DOHH2 (cell line): Measurements from ENCODE around the gene RNF187.

Source experiments
- H3F3A ChIP-seq: fragments of 200-600 bp; sonication (generic), shearing (Covaris generic); 2 replicates; pipeline ENCODE4 v1.6.0; 2016; ENCODE audit warnings: antibody characterized with exemption, mild to moderate bottlenecking; ENCODE audit not compliant: control insufficient read depth, insufficient read depth
- H3K27ac ChIP-seq: fragments of 200-600 bp; sonication (generic); 2 replicates; pipeline ENCODE4 v1.5.1; 2014; ENCODE audit warnings: low read depth, mild to moderate bottlenecking, low read length, moderate library complexity
- H3K27me3 ChIP-seq: fragments of 200-600 bp; sonication (generic); 2 replicates; pipeline ENCODE4 v1.6.1; 2014; ENCODE audit warnings: mild to moderate bottlenecking, low read length, mixed read lengths; ENCODE audit not compliant: control insufficient read depth
- H3K36me3 ChIP-seq: fragments of 200-600 bp; sonication (generic); 2 replicates; pipeline ENCODE4 v1.6.1; 2014; ENCODE audit warnings: mild to moderate bottlenecking, low read length, moderate library complexity, mixed read lengths; ENCODE audit not compliant: control insufficient read depth
- H3K4me1 ChIP-seq: fragments of 200-600 bp; sonication (generic); 2 replicates; pipeline ENCODE4 v1.6.1; 2014; ENCODE audit warnings: mild to moderate bottlenecking, low read length, mixed read lengths; ENCODE audit not compliant: control insufficient read depth
- H3K4me2 ChIP-seq: fragments of 200-600 bp; sonication (generic); 2 replicates; pipeline ENCODE4 v1.6.0; 2014; ENCODE audit warnings: mild to moderate bottlenecking, low read length, moderate library complexity
- H3K4me3 ChIP-seq: fragments of 200-600 bp; sonication (generic); 2 replicates; pipeline ENCODE4 v1.5.1; 2014; ENCODE audit warnings: mild to moderate bottlenecking, low read length, mixed read lengths
- H3K79me2 ChIP-seq: fragments of 200-600 bp; sonication (generic); 2 replicates; pipeline ENCODE4 v1.6.1; 2014; ENCODE audit warnings: mild to moderate bottlenecking, low read length, mixed read lengths; ENCODE audit not compliant: control insufficient read depth
- H3K9me2 ChIP-seq: fragments of 200-600 bp; sonication (generic); replicated peaks from 2 replicates; pipeline ENCODE4 v1.6.1; 2014; ENCODE audit warnings: mild to moderate bottlenecking, low read length, mixed read lengths; ENCODE audit not compliant: control insufficient read depth
- H3K9me3 ChIP-seq: fragments of 200-600 bp; sonication (generic); 2 replicates; pipeline ENCODE4 v1.6.1; 2014; ENCODE audit warnings: antibody characterized with exemption, low read length, mixed read lengths; ENCODE audit not compliant: control insufficient read depth, insufficient read depth
- H4K20me1 ChIP-seq: fragments of 200-600 bp; sonication (generic); 2 replicates; pipeline ENCODE4 v1.6.0; 2014; ENCODE audit warnings: low read depth, mild to moderate bottlenecking, antibody characterized with exemption, low read length, moderate library complexity; ENCODE audit not compliant: control insufficient read depth, insufficient read depth
- CTCF ChIP-seq: fragments of 200-600 bp; sonication (generic); IDR thresholded peaks from one replicate; pipeline ENCODE4 v1.5.1; 2014; ENCODE audit warnings: antibody characterized with exemption, mild to moderate bottlenecking, low read depth, low read length; ENCODE audit not compliant: poor library complexity, severe bottlenecking
- EZH2phosphoT487 ChIP-seq: fragments of 200-600 bp; sonication (generic); IDR thresholded peaks from 2 replicates; pipeline ENCODE4 v1.6.1; 2017; ENCODE audit warnings: borderline replicate concordance, mild to moderate bottlenecking, antibody characterized with exemption, low read length, moderate library complexity, mixed read lengths

Gene RNF187

GRCh38 chr1:228544021-228544850 is 57.1 kb downstream of the RNF187 start:
- H3K27ac ChIP-seq, result no peak overlapping the region
- no peaks in the 10 kb centered on the region for H3K79me2 ChIP-seq
- no peaks in the 10 kb centered on the region for H3F3A ChIP-seq
- H3K9me3 ChIP-seq, result no peaks in the 10 kb centered on the region
- no peak overlapping the region for H3K4me3 ChIP-seq
- H3K9me2 ChIP-seq, result no peaks in the 10 kb centered on the region
- no peaks in the 10 kb centered on the region for H3K36me3 ChIP-seq
- no peaks in the 10 kb centered on the region for H3K27me3 ChIP-seq
- no peaks in the 10 kb centered on the region for H4K20me1 ChIP-seq
- H3K4me2 ChIP-seq, result no peak overlapping the region
- H3K4me1 ChIP-seq, result no peaks in the 10 kb centered on the region
- TF ChIP-seq CTCF (no peak), EZH2phosphoT487 (no peak)

GRCh38 chr1:228544921-228545591 is 57.9 kb downstream of the RNF187 start:
- Histone ChIP-seq H3K27me3 (no peaks in the 10 kb centered on the region), H3K4me1 (no peaks in the 10 kb centered on the region), H3K4me2 (no peak overlapping the region), H4K20me1 (no peaks in the 10 kb centered on the region), H3F3A (no peaks in the 10 kb centered on the region), H3K9me2 (no peaks in the 10 kb centered on the region), H3K4me3 (no peak overlapping the region), H3K9me3 (no peaks in the 10 kb centered on the region), H3K36me3 (no peaks in the 10 kb centered on the region), H3K27ac (no peak overlapping the region), H3K79me2 (no peaks in the 10 kb centered on the region)
- TF ChIP-seq CTCF (no peak), EZH2phosphoT487 (no peak)
